Nephron progenitor cell (in vitro differentiated cells): ENCODE results near the gene ERC2.

Experiments
- DNase-seq: peaks from one replicate; pipeline ENCODE4 v3.0.0; 2021
- H3K27ac Mint-ChIP-seq: 2 replicates; pipeline ENCODE4 v1.8.0; 2021; ENCODE audit warnings: mild to moderate bottlenecking, moderate library complexity, mixed read lengths
- H3K27me3 Mint-ChIP-seq: 2 replicates; pipeline ENCODE4 v1.8.0; 2021; ENCODE audit warnings: mild to moderate bottlenecking, low read depth, mixed read lengths; ENCODE audit not compliant: poor library complexity
- H3K36me3 Mint-ChIP-seq: 2 replicates; pipeline ENCODE4 v1.8.0; 2021; ENCODE audit warnings: low read depth, mixed read lengths
- H3K4me1 Mint-ChIP-seq: 2 replicates; pipeline ENCODE4 v1.8.0; 2021; ENCODE audit warnings: mixed read lengths
- H3K4me3 Mint-ChIP-seq: 2 replicates; pipeline ENCODE4 v1.8.0; 2021; ENCODE audit warnings: mild to moderate bottlenecking, moderate library complexity, mixed read lengths
- H3K9me3 Mint-ChIP-seq: 2 replicates; pipeline ENCODE4 v1.8.0; 2021; ENCODE audit warnings: mild to moderate bottlenecking, moderate library complexity, mixed read lengths
- TF ChIP-seq, protein P1 (sequence below): fragments of 200-600 bp; sonication (generic); IDR thresholded peaks from 2 replicates; pipeline ENCODE4 v1.5.0; 2021; ENCODE audit warnings: antibody characterized with exemption

The ERC2 gene

DNA sequence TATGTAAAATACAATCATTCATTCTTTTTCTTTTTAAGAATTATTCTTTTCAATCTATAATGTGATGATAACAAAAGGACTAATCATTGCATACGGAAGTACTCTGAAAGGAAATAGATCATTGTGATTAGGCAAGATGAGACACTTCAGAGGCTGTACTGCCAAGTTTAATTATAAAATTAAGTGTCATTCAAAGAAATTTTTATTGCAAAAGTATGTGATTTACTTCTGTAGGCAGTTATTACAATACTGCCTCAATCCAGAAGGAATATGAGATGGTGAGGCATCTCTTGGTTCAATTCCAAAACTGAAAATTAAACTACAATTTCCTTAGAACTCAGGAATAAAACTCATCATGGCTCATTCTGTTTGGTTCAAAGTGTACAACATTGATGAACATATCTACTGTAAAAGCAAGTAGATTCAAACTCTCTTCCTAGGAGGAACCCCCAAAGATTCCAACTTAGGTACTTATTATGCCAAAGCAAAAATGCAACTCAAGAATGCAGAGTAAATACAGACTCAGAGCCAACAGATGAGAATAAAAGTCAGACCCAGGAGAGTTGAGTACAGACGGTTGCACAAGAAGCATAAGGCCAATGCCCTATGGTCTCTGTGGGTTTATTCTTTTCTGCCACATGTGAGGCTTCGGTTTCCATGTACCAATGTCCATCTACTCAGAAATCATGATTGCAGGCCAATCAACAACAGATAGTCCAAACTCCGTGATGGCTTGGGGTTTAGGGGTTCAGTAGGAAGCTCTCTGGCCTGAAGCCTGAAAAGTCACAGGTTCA, 862.6 kb downstream of the ERC2 start:
- Mint-ChIP-seq H3K27ac (no peak overlapping the region), H3K4me3 (no peak overlapping the region), H3K9me3 (no peaks in the 10 kb centered on the region), H3K36me3 (no peaks in the 10 kb centered on the region), H3K27me3 (no peaks in the 10 kb centered on the region), H3K4me1 (peaks cover 72% of the 10 kb centered on the region)
- TF ChIP-seq, protein P1, sequence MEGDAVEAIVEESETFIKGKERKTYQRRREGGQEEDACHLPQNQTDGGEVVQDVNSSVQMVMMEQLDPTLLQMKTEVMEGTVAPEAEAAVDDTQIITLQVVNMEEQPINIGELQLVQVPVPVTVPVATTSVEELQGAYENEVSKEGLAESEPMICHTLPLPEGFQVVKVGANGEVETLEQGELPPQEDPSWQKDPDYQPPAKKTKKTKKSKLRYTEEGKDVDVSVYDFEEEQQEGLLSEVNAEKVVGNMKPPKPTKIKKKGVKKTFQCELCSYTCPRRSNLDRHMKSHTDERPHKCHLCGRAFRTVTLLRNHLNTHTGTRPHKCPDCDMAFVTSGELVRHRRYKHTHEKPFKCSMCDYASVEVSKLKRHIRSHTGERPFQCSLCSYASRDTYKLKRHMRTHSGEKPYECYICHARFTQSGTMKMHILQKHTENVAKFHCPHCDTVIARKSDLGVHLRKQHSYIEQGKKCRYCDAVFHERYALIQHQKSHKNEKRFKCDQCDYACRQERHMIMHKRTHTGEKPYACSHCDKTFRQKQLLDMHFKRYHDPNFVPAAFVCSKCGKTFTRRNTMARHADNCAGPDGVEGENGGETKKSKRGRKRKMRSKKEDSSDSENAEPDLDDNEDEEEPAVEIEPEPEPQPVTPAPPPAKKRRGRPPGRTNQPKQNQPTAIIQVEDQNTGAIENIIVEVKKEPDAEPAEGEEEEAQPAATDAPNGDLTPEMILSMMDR = no peak
- no peak for DNase-seq

GRCh38 chr3:55604846-55605245, 863.4 kb downstream of the ERC2 start:
- H3K9me3 Mint-ChIP-seq = no peaks in the 10 kb centered on the region
- H3K36me3 Mint-ChIP-seq = no peaks in the 10 kb centered on the region
- H3K27ac Mint-ChIP-seq = peak overlapping the region; percentile 68
- H3K27me3 Mint-ChIP-seq = no peaks in the 10 kb centered on the region
- no peak for DNase-seq
- H3K4me1 Mint-ChIP-seq = peaks cover 67% of the 10 kb centered on the region
- no peak overlapping the region for H3K4me3 Mint-ChIP-seq
- TF ChIP-seq, protein P1 = no peak

- peaks cover 67% of the 10 kb centered on the region for H3K4me1 Mint-ChIP-seq
- H3K4me3 Mint-ChIP-seq = no peak overlapping the region
- TF ChIP-seq, protein P1 = no peak
- H3K27ac Mint-ChIP-seq = peak overlapping the region; percentile 68
- H3K36me3 Mint-ChIP-seq = no peaks in the 10 kb centered on the region
- H3K27me3 Mint-ChIP-seq = no peaks in the 10 kb centered on the region
- no peak for DNase-seq
- no peaks in the 10 kb centered on the region for H3K9me3 Mint-ChIP-seq
Measured at GRCh38 chr3:55604402-55604801, 863.9 kb downstream of the ERC2 start.

DNA sequence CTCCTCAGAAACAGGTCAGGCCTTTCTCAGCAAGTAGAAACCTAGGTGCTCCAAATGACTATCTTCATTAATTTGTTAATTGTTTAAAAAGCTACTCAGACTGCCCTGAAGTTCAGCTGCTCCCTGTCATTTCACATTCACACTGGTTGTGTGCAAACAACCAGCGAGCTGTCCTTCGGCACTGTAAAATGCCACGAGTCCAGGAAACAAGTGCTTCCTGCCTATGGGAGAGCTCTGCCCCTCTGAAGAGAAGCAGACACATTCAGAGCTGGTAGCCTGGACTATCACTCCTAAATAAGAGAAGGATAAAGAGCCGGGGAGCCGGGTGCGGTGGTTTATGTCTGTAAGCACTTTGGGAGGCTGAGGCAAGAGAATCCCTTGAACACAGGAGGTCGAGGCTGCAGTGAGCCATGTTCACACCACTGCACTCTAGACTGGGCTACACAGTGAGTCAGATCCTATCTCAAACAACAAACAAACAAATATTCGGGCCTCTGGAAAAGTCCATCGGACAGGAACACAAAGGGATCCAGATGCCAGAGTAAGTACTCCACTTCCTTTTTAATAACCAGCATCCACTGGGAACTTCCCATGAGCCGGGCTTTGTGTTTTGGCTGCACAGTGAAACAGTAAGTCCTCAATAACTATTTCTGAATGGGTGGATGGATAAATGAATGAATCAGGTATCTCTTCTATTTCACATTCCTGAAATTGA, 866.7 kb downstream of the ERC2 start:
- DNase-seq = no peak
- Mint-ChIP-seq H3K4me1 (peaks cover 43% of the 10 kb centered on the region), H3K4me3 (no peak overlapping the region), H3K36me3 (no peaks in the 10 kb centered on the region), H3K27me3 (no peaks in the 10 kb centered on the region), H3K9me3 (peaks cover 4% of the 10 kb centered on the region), H3K27ac (no peak overlapping the region)
- TF ChIP-seq, protein P1 = no peak

DNA sequence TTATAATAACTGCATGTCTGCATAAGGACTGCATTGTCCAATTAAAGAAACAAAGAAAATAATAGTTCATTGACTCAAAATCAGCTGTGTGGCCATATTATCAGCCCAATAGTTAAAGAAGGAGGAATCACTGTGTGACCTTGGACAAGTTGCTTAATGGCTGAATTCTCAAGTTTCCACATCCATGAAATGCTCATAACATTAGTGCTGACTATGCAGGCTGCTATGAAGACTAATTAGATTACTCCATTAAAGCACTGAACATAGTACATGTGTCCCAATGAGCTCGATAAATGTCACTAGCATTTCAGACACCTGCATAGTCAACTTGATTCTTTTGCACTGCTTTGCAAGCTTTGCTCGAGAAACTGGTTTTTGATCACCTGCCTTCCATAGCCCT, 870.0 kb downstream of the ERC2 start:
- H3K27me3 Mint-ChIP-seq = peaks cover 9% of the 10 kb centered on the region
- H3K4me1 Mint-ChIP-seq = peaks cover 33% of the 10 kb centered on the region
- no peak for DNase-seq
- peaks cover 5% of the 10 kb centered on the region for H3K36me3 Mint-ChIP-seq
- no peak overlapping the region for H3K4me3 Mint-ChIP-seq
- peaks cover 4% of the 10 kb centered on the region for H3K9me3 Mint-ChIP-seq
- no peak overlapping the region for H3K27ac Mint-ChIP-seq
- TF ChIP-seq, protein P1 = no peak
